HL-60 (cell line): ENCODE measurements around the gene DAD1.

Source experiments
- CTCF ChIP-seq: IDR thresholded peaks from one replicate; pipeline ENCODE4 v1.5.1; 2011; ENCODE audit warnings: low read length, control low read depth, inconsistent platforms; ENCODE audit not compliant: insufficient read depth
- GABPA ChIP-seq: IDR thresholded peaks from 2 replicates; pipeline ENCODE4 v1.6.1; 2012; ENCODE audit warnings: low read depth
- POLR2AphosphoS5 ChIP-seq: IDR thresholded peaks from 2 replicates; pipeline ENCODE4 v1.6.1; 2012; ENCODE audit warnings: low read depth
- REST ChIP-seq: IDR thresholded peaks from 2 replicates; pipeline ENCODE4 v1.6.1; 2012; ENCODE audit warnings: low read depth; ENCODE audit not compliant: insufficient replicate concordance

GRCh38 chr14:22564463-22564862 lies 24.6 kb downstream of the DAD1 start:
- TF ChIP-seq CTCF, result no peak
- no peak for TF ChIP-seq POLR2AphosphoS5
- no peak for TF ChIP-seq GABPA
- TF ChIP-seq REST, result no peak
